Inflammatory macrophage treated with lipopolysaccharide for 4 hours (primary cell): Measurements from ENCODE around the gene ITPR1.

Experiments used
- DNase-seq: peaks from one replicate; pipeline ENCODE4 v3.0.0-alpha.2; 2020

ITPR1 gene

GRCh38 chr3:4492208-4493013 lies 737 bp upstream of the ITPR1 start:
- DNase-seq, result peak; percentile 69

DNA sequence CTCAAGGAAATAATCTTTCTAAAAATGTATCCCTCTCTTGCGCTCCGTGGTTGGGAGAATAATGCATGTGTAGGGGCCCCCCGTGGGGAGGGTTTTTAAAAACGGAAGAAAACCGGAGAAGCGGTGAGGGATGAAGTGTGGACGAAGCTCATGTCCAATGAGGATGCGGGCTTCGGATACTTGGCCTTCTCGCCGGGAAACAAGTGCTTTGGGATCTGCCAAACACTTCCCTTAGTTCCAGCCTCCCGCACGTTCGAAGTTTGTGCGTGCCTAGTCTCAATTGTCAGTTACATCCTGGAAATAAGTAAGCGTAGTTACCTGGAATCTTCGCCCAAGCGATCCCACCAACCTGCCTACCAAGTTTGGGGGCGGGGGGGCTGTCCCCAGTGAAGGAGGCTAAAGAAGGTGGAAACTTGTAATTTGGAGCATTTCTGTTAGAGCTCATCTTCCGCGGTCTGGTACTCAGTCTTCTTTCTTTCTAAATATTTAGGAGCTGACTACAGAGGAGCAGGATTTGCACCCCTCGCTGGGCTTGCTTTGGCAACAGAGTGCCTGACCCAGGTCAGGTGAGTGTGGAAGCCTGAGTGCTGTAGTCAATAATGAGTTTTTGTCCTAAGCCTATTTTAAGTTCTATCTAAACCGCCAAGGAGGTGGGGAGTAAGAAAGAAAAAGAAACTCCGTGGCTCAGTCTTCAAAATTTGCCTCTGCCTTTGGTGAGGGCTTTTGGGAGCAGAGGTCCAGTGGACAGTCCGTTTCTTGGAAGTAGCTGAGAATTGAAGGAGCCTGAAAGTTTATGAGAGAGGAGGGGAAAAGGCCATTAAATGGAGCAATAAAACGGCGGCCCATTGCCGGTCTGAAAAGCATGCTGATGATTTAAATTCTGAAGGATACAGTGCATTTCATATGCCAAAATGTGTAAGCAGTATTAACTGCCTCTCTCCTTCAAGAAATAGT lies 1.1 kb downstream of the ITPR1 start:
- DNase-seq, result peak; percentile 43

DNA sequence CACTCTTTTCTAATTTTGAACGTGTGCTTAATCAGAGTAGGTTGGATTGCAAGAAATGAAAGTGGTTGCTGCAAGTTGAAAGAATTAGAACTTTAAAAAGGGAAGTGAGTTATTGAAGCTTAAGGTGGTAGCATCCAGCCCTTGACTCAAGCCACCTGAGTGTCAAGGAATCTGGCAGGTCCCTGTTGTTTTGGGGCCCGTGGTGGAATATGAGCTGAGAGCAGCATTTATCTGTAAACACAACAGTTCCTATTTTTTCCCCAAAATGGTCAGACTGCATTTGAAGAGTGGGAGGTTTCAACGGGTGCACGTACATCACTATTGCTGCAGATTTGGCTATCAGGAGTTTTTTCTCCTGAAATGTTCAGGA lies 1.7 kb downstream of the ITPR1 start:
- DNase-seq, result peak; percentile 47

DNA sequence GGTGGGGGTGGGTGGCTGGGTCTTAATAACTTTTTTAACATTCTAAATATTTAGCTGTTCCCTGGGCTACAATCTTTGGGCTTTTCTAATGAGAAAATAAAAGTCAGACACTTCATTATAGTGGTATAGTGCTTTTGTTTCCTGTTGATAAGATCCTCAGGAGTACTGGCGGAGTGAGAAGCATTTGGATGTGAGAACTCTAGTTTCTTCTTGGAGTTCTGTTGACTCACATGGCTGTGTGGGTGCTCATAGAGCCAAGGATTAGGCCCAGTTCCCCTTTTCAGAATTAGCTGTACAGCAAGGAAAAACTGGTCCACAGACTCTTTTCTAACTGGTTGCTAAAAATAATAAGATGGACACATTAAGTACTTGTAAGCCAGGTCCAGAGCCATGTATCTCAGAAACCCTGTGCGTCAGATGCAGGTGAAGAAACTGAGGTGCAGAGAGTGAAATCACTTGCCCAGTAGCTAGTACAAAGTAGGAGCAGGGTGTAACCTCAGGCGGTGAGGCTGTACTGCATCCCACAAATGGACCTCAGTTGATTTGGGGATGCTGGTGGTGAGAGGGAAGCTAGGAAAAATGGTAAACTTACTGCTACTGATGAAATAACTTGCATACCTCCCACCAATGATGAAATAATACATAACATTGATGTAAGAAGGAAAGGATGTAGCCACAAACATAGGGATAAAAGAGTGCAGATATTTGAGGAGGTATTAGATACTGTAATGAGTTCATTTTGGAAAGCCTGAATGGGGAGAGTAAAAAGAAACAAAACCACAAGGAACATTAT lies 2.3 kb downstream of the ITPR1 start:
- peak; percentile 84 for DNase-seq

- DNase-seq, result no peak
Measured at GRCh38 chr3:4496087-4496452, 2.9 kb downstream of the ITPR1 start.

DNA sequence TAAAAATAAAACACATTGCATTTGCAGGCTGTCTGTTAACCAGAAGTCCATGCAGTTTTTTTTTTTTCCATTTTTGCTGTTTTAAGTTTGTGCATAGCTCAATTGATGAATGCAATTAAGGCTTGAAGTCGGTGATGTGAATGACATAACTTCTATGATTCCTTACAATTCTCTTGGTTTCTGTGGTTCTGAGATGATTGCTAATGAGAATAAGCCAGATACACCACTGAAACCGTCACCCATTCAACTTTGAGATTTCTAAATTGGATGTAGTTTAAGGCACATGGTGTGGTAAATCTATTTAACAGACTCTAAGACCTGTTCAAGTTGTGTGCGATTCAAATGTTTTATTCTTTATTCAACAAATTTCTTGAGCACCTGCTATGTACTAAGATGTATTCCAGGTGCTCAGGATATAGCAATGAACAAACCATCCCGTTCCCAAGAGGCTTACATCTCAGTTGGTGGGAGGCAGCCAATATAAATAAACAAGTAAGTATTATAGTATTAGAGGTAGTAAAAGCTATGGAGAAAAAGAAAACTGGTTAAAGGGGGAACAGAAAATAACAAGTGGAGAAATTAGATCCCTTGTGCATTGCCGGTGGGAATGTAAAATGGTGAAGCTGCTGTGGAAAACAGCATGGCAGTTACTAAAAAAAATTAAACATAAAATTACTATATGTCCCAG lies 4.0 kb downstream of the ITPR1 start:
- no peak for DNase-seq

DNA sequence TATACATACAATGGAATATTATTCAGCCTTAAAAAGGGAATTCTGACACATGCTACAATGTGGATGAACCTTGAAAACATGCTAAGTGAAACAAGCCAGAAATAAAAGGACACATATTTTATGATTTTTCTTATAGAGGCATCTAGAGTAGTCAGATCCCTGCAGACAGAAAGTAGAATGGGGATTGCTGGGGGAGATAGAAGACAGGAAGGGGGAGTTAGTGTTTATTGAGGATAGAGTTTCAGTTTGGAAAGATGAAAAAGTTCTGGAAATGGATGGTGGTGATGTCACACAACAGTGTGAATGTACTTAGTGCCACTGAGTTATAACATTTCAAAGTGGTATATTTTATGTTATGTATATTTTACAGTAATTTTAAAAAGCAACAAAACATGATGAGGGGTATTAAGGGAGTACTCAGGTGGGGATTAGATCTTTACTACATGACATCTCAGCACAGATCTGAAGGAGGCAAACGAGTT lies 4.7 kb downstream of the ITPR1 start:
- DNase-seq, result no peak

DNA sequence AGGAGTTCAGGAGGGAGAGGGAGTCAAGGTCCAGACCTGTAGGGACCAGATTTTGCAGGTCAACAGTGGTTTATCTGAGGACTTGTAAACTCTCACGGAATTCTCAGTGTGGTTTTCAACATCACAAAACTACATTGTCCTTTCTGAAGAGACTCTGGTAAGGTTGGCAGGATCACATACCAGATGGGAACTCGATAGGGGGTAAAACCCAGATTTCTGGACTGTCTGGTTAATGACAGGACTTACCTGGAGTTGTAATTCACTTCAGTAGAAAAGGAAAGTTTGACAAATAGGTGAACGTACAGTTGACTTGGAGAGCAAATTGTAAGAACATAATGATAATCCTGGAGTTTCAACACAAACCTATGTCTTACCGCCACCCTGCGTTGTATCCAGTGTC lies 5.3 kb downstream of the ITPR1 start:
- no peak for DNase-seq

DNA sequence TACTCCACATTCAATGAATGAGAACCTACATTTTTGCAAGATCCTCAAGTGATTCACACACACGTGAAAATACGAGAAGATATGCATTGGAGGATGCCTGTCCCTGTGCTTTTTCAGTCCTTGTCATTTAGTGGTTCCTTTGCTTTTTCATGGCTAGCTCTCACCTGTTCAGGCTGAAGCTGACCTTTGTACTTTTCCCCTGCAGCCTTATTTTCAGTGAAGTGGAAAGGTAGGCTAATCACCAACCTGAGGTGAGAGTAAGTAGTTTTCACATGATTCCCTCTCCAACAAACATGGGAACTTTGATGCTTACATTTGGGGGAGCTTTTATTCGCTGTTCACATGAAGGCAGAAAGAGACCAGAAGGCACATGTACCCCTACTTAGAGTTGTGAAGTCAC lies 8.3 kb downstream of the ITPR1 start:
- DNase-seq, result no peak

GRCh38 chr3:4501927-4502326 lies 8.8 kb downstream of the ITPR1 start:
- no peak for DNase-seq

- DNase-seq, result no peak
Measured at GRCh38 chr3:4503050-4503449, 9.9 kb downstream of the ITPR1 start.

DNA sequence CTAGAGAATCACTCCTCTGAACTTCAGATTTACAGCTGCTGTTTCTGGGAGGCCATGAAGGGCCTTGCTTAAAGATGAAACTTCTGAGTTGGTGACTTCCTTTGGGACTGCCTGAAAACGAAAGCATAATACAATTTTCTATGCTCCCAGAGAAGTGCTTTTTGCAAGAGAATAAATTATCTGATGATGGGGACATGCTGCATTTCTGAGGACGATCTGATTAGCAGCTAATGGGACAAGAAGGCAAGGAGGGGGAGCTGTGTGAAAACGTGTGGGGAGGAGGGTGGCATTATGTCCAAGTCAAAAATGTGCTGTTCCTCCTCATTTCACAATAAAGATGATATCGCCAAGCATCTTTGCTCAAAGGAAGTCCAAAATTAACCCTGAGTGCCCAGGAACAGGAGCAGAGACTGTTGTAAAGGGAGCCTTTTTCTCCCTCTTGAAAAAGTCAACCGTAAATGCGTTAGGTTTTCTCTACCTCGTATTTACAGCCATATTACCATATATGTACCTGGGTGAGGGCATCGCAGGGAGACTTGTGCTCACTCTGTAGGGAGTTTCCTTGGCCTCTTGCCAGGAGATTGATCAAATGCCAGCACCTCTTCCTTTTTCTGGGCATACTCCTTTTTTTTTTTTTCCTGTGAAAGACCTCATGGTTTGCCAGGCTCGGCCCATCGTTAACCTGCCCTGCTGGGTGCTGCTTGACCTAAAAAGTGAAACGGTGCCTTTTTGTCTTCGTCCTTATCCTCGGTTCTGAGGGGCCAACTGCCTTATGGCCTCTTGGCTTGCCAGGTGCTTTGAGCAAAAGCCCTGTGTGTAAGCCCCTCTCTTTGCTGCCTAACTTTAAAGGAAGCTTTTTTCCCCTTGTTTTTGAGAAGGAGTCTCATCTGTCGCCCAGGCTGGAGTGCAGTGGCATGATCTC lies 11.5 kb downstream of the ITPR1 start:
- DNase-seq, result peak; percentile 55

GRCh38 chr3:4505688-4506558 lies 12.8 kb downstream of the ITPR1 start:
- no peak for DNase-seq

DNA sequence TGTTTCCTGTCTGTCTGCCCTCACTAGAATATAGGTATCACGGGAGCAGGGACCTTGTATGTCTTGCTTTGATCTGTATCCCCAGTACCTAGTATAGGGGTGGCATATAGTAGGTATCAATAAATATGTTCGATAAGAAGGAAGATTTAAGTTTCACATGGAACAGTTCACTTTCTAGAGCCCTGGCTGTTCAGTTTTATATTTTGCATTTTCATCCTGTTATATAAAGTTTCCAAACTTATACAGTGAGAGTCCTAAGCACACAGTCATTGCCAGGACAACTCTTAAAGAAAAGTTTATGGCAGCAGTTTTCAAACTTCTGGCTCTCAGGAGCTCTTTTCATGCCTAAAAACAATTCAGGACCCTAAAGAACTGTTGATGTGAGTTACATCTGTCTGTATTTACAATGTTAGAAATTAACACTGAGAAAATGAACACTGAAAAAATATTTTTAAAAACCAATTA lies 13.4 kb downstream of the ITPR1 start:
- no peak for DNase-seq

GRCh38 chr3:4507024-4507596 lies 14.0 kb downstream of the ITPR1 start:
- DNase-seq, result peak; percentile 62

GRCh38 chr3:4508048-4508981 lies 15.2 kb downstream of the ITPR1 start:
- no peak for DNase-seq

- no peak for DNase-seq
Measured at GRCh38 chr3:4509043-4509442, 15.9 kb downstream of the ITPR1 start.

- no peak for DNase-seq
Measured at GRCh38 chr3:4509983-4510755, 17.0 kb downstream of the ITPR1 start.
